Hepatocyte (in vitro differentiated cells): Measurements from ENCODE around the gene MANBA. TPM values are rescaled to one million over a fixed set of nuclear protein-coding genes. Genes with fewer than 3 reads are reported as not detected.

ENCODE experiments used
- DNase-seq: peaks from one replicate; pipeline ENCODE4 v3.0.0-alpha.2; 2016; ENCODE audit warnings: low spot score
- H2AFZ ChIP-seq: fragments of 200-600 bp; sonication (generic); 2 replicates; pipeline ENCODE4 v1.6.0; 2016; ENCODE audit warnings: antibody characterized with exemption, mild to moderate bottlenecking
- H3K27ac ChIP-seq: fragments of 200-600 bp; sonication (generic); 2 replicates; pipeline ENCODE4 v1.5.1; 2016; ENCODE audit warnings: mild to moderate bottlenecking
- H3K27me3 ChIP-seq: fragments of 200-600 bp; sonication (generic); 2 replicates; pipeline ENCODE4 v1.6.1; 2016
- H3K36me3 ChIP-seq: fragments of 200-600 bp; sonication (generic); replicated peaks from 2 replicates; pipeline ENCODE4 v1.5.1; 2016; ENCODE audit warnings: low read depth; ENCODE audit not compliant: insufficient read depth
- H3K4me1 ChIP-seq: fragments of 200-600 bp; sonication (generic); 2 replicates; pipeline ENCODE4 v1.5.1; 2016; ENCODE audit warnings: mild to moderate bottlenecking, moderate library complexity; ENCODE audit not compliant: insufficient read depth
- H3K4me2 ChIP-seq: fragments of 200-600 bp; sonication (generic); 2 replicates; pipeline ENCODE4 v1.6.0; 2016
- H3K4me3 ChIP-seq: fragments of 200-600 bp; sonication (generic); 2 replicates; pipeline ENCODE4 v1.5.1; 2016; ENCODE audit warnings: mild to moderate bottlenecking
- H3K79me2 ChIP-seq: fragments of 200-600 bp; sonication (generic); 2 replicates; pipeline ENCODE4 v1.6.0; 2017; ENCODE audit warnings: mild to moderate bottlenecking
- H3K9me2 ChIP-seq: fragments of 200-600 bp; sonication (generic); replicated peaks from 2 replicates; pipeline ENCODE4 v1.6.0; 2017; ENCODE audit warnings: mild to moderate bottlenecking; ENCODE audit not compliant: insufficient read depth
- H3K9me3 ChIP-seq: fragments of 200-600 bp; sonication (generic); 2 replicates; pipeline ENCODE4 v1.5.1; 2016; ENCODE audit warnings: low read depth, mild to moderate bottlenecking
- H4K20me1 ChIP-seq: fragments of 200-600 bp; sonication (generic); 2 replicates; pipeline ENCODE4 v1.6.0; 2016; ENCODE audit warnings: mild to moderate bottlenecking; ENCODE audit not compliant: insufficient read depth, poor library complexity, severe bottlenecking
- CTCF ChIP-seq: fragments of 200-600 bp; sonication (generic); IDR thresholded peaks from 2 replicates; pipeline ENCODE4 v1.5.1; 2016; ENCODE audit warnings: antibody characterized with exemption, mild to moderate bottlenecking; ENCODE audit not compliant: poor library complexity
- EZH2 ChIP-seq: fragments of 200-600 bp; sonication (generic); IDR thresholded peaks from 2 replicates; pipeline ENCODE4 v1.6.1; 2016; ENCODE audit warnings: antibody characterized with exemption, mild to moderate bottlenecking, borderline replicate concordance
- EZH2phosphoT487 ChIP-seq: fragments of 200-600 bp; sonication (generic); IDR thresholded peaks from one replicate; pipeline ENCODE4 v1.6.1; 2018; ENCODE audit warnings: antibody characterized with exemption, mild to moderate bottlenecking, low read depth, moderate library complexity; ENCODE audit not compliant: unreplicated experiment, severe bottlenecking
- WGBS: methylation state at CpG from one replicate; pipeline ENCODE4 v1.1.6; 2016; ENCODE audit warnings: low lambda C conversion rate; ENCODE audit errors: missing lambda C conversion rate; 5-methylcytosine and 5-hydroxymethylcytosine counted together
- polyA plus RNA-seq: library from polyadenylated mRNA; unstranded; fragments of >200 nt; fragmentation: Nextera tagmentation; extraction: Ambion mirVana; gene quantifications from 2 replicates; pipeline ENCODE4 v1.2.1, GENCODE V29; 2016
- total RNA-seq: library from RNA; depleted of rRNA; stranded (reverse); fragments of >200 nt; gene quantifications from 2 replicates; pipeline ENCODE4 v1.2.3, GENCODE V29; 2014

MANBA gene
- total and polyA plus RNA-seq, 2 experiments from 2014 or later = 52.0 to 98.1 TPM

- H3K9me3 ChIP-seq = no peaks in the 10 kb centered on the region
- no peaks in the 10 kb centered on the region for H3K4me1 ChIP-seq
- H3K9me2 ChIP-seq = no peaks in the 10 kb centered on the region
- TF ChIP-seq CTCF (no peak), EZH2 (no peak), EZH2phosphoT487 (no peak)
- no peak overlapping the region for H2AFZ ChIP-seq
- DNase-seq = no peak
- H4K20me1 ChIP-seq = no peaks in the 10 kb centered on the region
- H3K27me3 ChIP-seq = no peaks in the 10 kb centered on the region
- H3K4me2 ChIP-seq = no peak overlapping the region
- no peak overlapping the region for H3K4me3 ChIP-seq
- H3K79me2 ChIP-seq = no peaks in the 10 kb centered on the region
- 94% methylated on average over 2 of the region's 2 CpGs for WGBS
- no peaks in the 10 kb centered on the region for H3K36me3 ChIP-seq
- H3K27ac ChIP-seq = peak overlapping the region; percentile 23
These were observed 148.6 kb downstream of the MANBA start for GRCh38 chr4:102612210-102612609.

- H3K79me2 ChIP-seq = no peaks in the 10 kb centered on the region
- no peak overlapping the region for H3K27ac ChIP-seq
- WGBS = 88% methylated on average over 3 of the region's 3 CpGs
- no peaks in the 10 kb centered on the region for H3K9me2 ChIP-seq
- no peaks in the 10 kb centered on the region for H4K20me1 ChIP-seq
- no peak for DNase-seq
- no peaks in the 10 kb centered on the region for H3K4me1 ChIP-seq
- H3K4me3 ChIP-seq = no peak overlapping the region
- no peak overlapping the region for H2AFZ ChIP-seq
- no peak overlapping the region for H3K4me2 ChIP-seq
- no peaks in the 10 kb centered on the region for H3K9me3 ChIP-seq
- H3K36me3 ChIP-seq = no peaks in the 10 kb centered on the region
- no peak for TF ChIP-seq EZH2phosphoT487
- TF ChIP-seq EZH2 = no peak
- TF ChIP-seq CTCF = no peak
- H3K27me3 ChIP-seq = no peaks in the 10 kb centered on the region
These were observed 150.3 kb downstream of the MANBA start for GRCh38 chr4:102610476-102610875.

- no peaks in the 10 kb centered on the region for H3K36me3 ChIP-seq
- H2AFZ ChIP-seq = no peak overlapping the region
- no peaks in the 10 kb centered on the region for H3K4me1 ChIP-seq
- H3K79me2 ChIP-seq = no peaks in the 10 kb centered on the region
- no peaks in the 10 kb centered on the region for H3K9me3 ChIP-seq
- H3K27me3 ChIP-seq = no peaks in the 10 kb centered on the region
- no peaks in the 10 kb centered on the region for H4K20me1 ChIP-seq
- H3K9me2 ChIP-seq = no peaks in the 10 kb centered on the region
- H3K27ac ChIP-seq = no peak overlapping the region
- no peak overlapping the region for H3K4me2 ChIP-seq
- no peak for DNase-seq
- TF ChIP-seq CTCF (peak; percentile 19), EZH2phosphoT487 (no peak), EZH2 (no peak)
- no peak overlapping the region for H3K4me3 ChIP-seq
These were observed 150.8 kb downstream of the MANBA start for GRCh38 chr4:102610007-102610406.

GRCh38 chr4:102608190-102608589, 152.6 kb downstream of the MANBA start:
- TF ChIP-seq EZH2 (no peak), CTCF (no peak), EZH2phosphoT487 (no peak)
- Histone ChIP-seq H3K27me3 (no peaks in the 10 kb centered on the region), H3K9me3 (no peaks in the 10 kb centered on the region), H3K27ac (no peak overlapping the region), H3K36me3 (no peaks in the 10 kb centered on the region), H3K9me2 (no peaks in the 10 kb centered on the region), H2AFZ (no peak overlapping the region), H3K79me2 (no peaks in the 10 kb centered on the region), H4K20me1 (no peaks in the 10 kb centered on the region), H3K4me1 (no peaks in the 10 kb centered on the region), H3K4me3 (no peak overlapping the region), H3K4me2 (no peak overlapping the region)
- 82% methylated on average over 1 of the region's 1 CpG for WGBS
- no peak for DNase-seq
